Panc1 (cell line): ENCODE results near the gene ZNF316. TPM values are rescaled to one million over a fixed set of nuclear protein-coding genes. Genes with fewer than 3 reads are reported as not detected.

Source experiments
- ATAC-seq: fragments of 200-7000 bp; cut with Tn5 transposase; 2 replicates; pipeline ENCODE4 v1.9.1; 2020; ENCODE audit warnings: mild to moderate bottlenecking, moderate library complexity
- BruUV-seq: library from RNA; stranded (reverse); fragments of 400-500 nt; replicated peaks from 2 replicates; lab custom pipeline; 2021; lab: Mats Ljungman, UMichigan
- CTCF ChIA-PET: fragments of 300-600 bp; sonication (Branson Sonifier 250); formaldehyde crosslinking; loops from one replicate; lab custom pipeline; 2022; ENCODE audit warnings: antibody characterized with exemption; lab: Charles Lee
- POLR2A ChIA-PET: fragments of 300-600 bp; sonication (Branson Sonifier 250); formaldehyde crosslinking; loops from one replicate; lab custom pipeline; 2022; ENCODE audit warnings: antibody characterized with exemption; lab: Charles Lee
- DNase-seq: peaks from one replicate; pipeline ENCODE4 v3.0.0-alpha.2; 2010; ENCODE audit warnings: low read depth, low spot score
- H3K27ac ChIP-seq: 2 replicates; pipeline ENCODE4 v1.5.1; 2011; ENCODE audit warnings: mild to moderate bottlenecking, low read length, inconsistent platforms
- H3K27me3 ChIP-seq: fragments of 200-500 bp; sonication (Bioruptor generic); 2 replicates; pipeline ENCODE4 v1.6.0; 2014; ENCODE audit warnings: low read length, inconsistent platforms; ENCODE audit not compliant: control insufficient read depth, insufficient read depth
- H3K36me3 ChIP-seq: fragments of 200-500 bp; sonication (Bioruptor generic); 2 replicates; pipeline ENCODE4 v1.5.1; 2014; ENCODE audit warnings: inconsistent platforms, mild to moderate bottlenecking, low read length, moderate library complexity; ENCODE audit not compliant: control insufficient read depth, insufficient read depth
- H3K4me1 ChIP-seq: 2 replicates; pipeline ENCODE4 v1.5.1; 2011; ENCODE audit warnings: inconsistent platforms, mild to moderate bottlenecking, low read length, moderate library complexity; ENCODE audit not compliant: control insufficient read depth, insufficient read depth
- H3K4me3 ChIP-seq, 2 experiments: 2 replicates each; pipeline ENCODE4 v1.5.1; 2011 to 2012; ENCODE audit warnings: low read depth in 2 of 2, low read length in 2 of 2, mild to moderate bottlenecking in 2 of 2, inconsistent platforms in 1 of 2, moderate library complexity in 1 of 2
- H3K9me3 ChIP-seq: fragments of 200-500 bp; sonication (Bioruptor generic); 2 replicates; pipeline ENCODE4 v1.5.1; 2014; ENCODE audit warnings: low read depth, mild to moderate bottlenecking, inconsistent platforms, low read length, moderate library complexity; ENCODE audit not compliant: control insufficient read depth, insufficient read depth
- CTCF ChIP-seq: fragments of 450-650 bp; IDR thresholded peaks from 2 replicates; pipeline ENCODE4 v1.5.1; 2017; ENCODE audit warnings: mild to moderate bottlenecking
- POLR2AphosphoS5 ChIP-seq: IDR thresholded peaks from 2 replicates; pipeline ENCODE4 v1.6.1; 2012; ENCODE audit warnings: mild to moderate bottlenecking, low read depth, low read length, moderate library complexity
- REST ChIP-seq, 2 experiments: IDR thresholded peaks; 2 replicates each; pipeline ENCODE4 v1.6.1; 2011 to 2012; ENCODE audit warnings: low read depth in 2 of 2, control low read depth in 1 of 2, low read length in 1 of 2, mild to moderate bottlenecking in 1 of 2, moderate library complexity in 1 of 2; ENCODE audit not compliant: insufficient read depth in 1 of 2
- SIN3A ChIP-seq: IDR thresholded peaks from 2 replicates; pipeline ENCODE4 v1.6.1; 2012; ENCODE audit warnings: low read depth, mild to moderate bottlenecking, low read length, moderate library complexity, borderline replicate concordance; ENCODE audit not compliant: insufficient read depth
- TCF7L2 ChIP-seq: IDR thresholded peaks from 2 replicates; pipeline ENCODE4 v1.6.1; 2011; ENCODE audit warnings: mild to moderate bottlenecking, low read depth, low read length, inconsistent platforms
- in situ Hi-C: cut with HindIII; loops from 2 replicates; pipeline ENCODE4 v1.10.0; 2016; ENCODE audit warnings: low sequenced_read_pairs, low pct_unique_long_range_greater_than_20kb
- intact Hi-C: fragments of 100-400 bp; cut with micrococcal nuclease; formaldehyde crosslinking; loops from one replicate; pipeline ENCODE4 v1.10.0; 2022; ENCODE audit not compliant: unreplicated experiment
- total RNA-seq: library from RNA; stranded (reverse); gene quantifications from one replicate; pipeline ENCODE4 v1.2.1, GENCODE V29; 2021; ENCODE audit not compliant: unreplicated experiment

ZNF316 gene
- total RNA-seq, 1 experiment from 2014 or later: 37.8 TPM

- no peak for TF ChIP-seq POLR2AphosphoS5
- no peak for TF ChIP-seq CTCF
- no peak for TF ChIP-seq TCF7L2
- TF ChIP-seq SIN3A: no peak
- TF ChIP-seq REST (IDR thresholded peaks at IDR 0.05; ENCODE audit: insufficient read depth in 1 of 2, low read depth in 2 of 2, low read length in 1 of 2): no peak
- DNase-seq: no peak
- Histone ChIP-seq H3K27ac (no peak overlapping the region), H3K36me3 (no peaks in the 10 kb centered on the region), H3K4me3 (no peak overlapping the region), H3K4me1 (no peaks in the 10 kb centered on the region), H3K27me3 (no peaks in the 10 kb centered on the region), H3K9me3 (no peaks in the 10 kb centered on the region)
- no TSS peak for BruUV-seq
- POLR2A ChIA-PET: no interaction called here
- no peak for ATAC-seq
- in situ Hi-C loops (no loop called here), intact Hi-C loops (no loop called here)
- CTCF ChIA-PET: interaction anchor here (0.6 kb wide), 1 partner anchor 51 kb away, joined by 6 read pairs; no protein-coding TSS in a partner anchor
Measured at GRCh38 chr7:6608081-6608480, 29.0 kb upstream of the ZNF316 start.

- Histone ChIP-seq H3K36me3 (no peaks in the 10 kb centered on the region), H3K4me3 (no peak overlapping the region), H3K27me3 (no peaks in the 10 kb centered on the region), H3K4me1 (no peaks in the 10 kb centered on the region), H3K9me3 (no peaks in the 10 kb centered on the region), H3K27ac (no peak overlapping the region)
- no TSS peak for BruUV-seq
- ATAC-seq: no peak
- in situ Hi-C loops: no loop called here
- DNase-seq: no peak
- TF ChIP-seq CTCF (no peak), POLR2AphosphoS5 (no peak), REST (IDR thresholded peaks at IDR 0.05; ENCODE audit: insufficient read depth in 1 of 2, low read depth in 2 of 2, low read length in 1 of 2) (no peak), TCF7L2 (no peak)
- CTCF ChIA-PET: interaction anchor here (0.6 kb wide), 2 partner anchors 50 to 752 kb away, joined by 4 to 6 read pairs; no protein-coding TSS in a partner anchor
- intact Hi-C loops: no loop called here
- POLR2A ChIA-PET: interaction anchor here (0.7 kb wide), 1 partner anchor 719 kb away, joined by 6 read pairs; no protein-coding TSS in a partner anchor
Measured at GRCh38 chr7:6608794-6609193, 28.3 kb upstream of the ZNF316 start.
